SK-N-SH (cell line): ENCODE measurements around the gene FAM227B. TPM values are rescaled to one million over a fixed set of nuclear protein-coding genes. Genes with fewer than 3 reads are reported as not detected.

Experiments used
- CTCF ChIA-PET: fragments of 300-600, 350-600 bp; formaldehyde crosslinking; extraction: SDS; loops from one replicate; lab custom pipeline; 2021; lab: Yijun Ruan, JAX
- POLR2A ChIA-PET: fragments of 350-600 bp; sonication (Branson Sonifier 250); formaldehyde crosslinking; extraction: SDS; loops from one replicate; lab custom pipeline; 2020; ENCODE audit warnings: antibody characterized with exemption, inconsistent platforms; lab: Yijun Ruan, JAX
- DNase-seq: peaks from one replicate; pipeline ENCODE4 v3.0.0; 2012
- H2AFZ ChIP-seq: fragments of 200-600 bp; sonication (generic); 2 replicates; pipeline ENCODE4 v1.8.1; 2016; ENCODE audit warnings: antibody characterized with exemption, mild to moderate bottlenecking, low read depth
- H3F3A ChIP-seq: fragments of 200-600 bp; sonication (generic); replicated peaks from 2 replicates; pipeline ENCODE3; 2016; ENCODE audit warnings: antibody characterized with exemption, mild to moderate bottlenecking; ENCODE audit not compliant: insufficient read depth
- H3K27ac ChIP-seq, 2 experiments: fragments of 200-500 bp in 1 of 2; fragments of 200-600 bp in 1 of 2; sonication (Bioruptor generic) in 1 of 2; sonication (generic), shearing (Covaris generic) in 1 of 2; 2 replicates each; pipeline versions ENCODE4 v1.5.1 to v1.6.1; 2014 to 2016; ENCODE audit warnings: low read depth in 2 of 2, inconsistent platforms in 1 of 2, low read length in 1 of 2, mild to moderate bottlenecking in 1 of 2, mixed read lengths in 1 of 2
- H3K27me3 ChIP-seq: fragments of 200-600 bp; sonication (generic), shearing (Covaris generic); 2 replicates; pipeline ENCODE4 v1.6.1; 2016; ENCODE audit warnings: mixed run types; ENCODE audit not compliant: insufficient read depth
- H3K36me3 ChIP-seq, 2 experiments: fragments of 200-500 bp in 1 of 2; fragments of 200-600 bp in 1 of 2; sonication (Bioruptor generic) in 1 of 2; sonication (generic) in 1 of 2; replicated peaks in 1 of 2; 2 replicates each; pipeline versions ENCODE3 to v1.5.1; 2014 to 2016; ENCODE audit warnings: low read length in 1 of 2, mild to moderate bottlenecking in 1 of 2; ENCODE audit not compliant: insufficient read depth in 2 of 2, control insufficient read depth in 1 of 2
- H3K4me1 ChIP-seq, 2 experiments: fragments of 200-500 bp in 1 of 2; fragments of 200-600 bp in 1 of 2; sonication (Bioruptor generic) in 1 of 2; sonication (generic), shearing (Covaris generic) in 1 of 2; 2 replicates each; pipeline versions ENCODE4 v1.5.1 to v1.6.1; 2014 to 2016; ENCODE audit warnings: low read depth in 1 of 2, low read length in 1 of 2, mixed run types in 1 of 2; ENCODE audit not compliant: insufficient read depth in 2 of 2, control insufficient read depth in 1 of 2
- H3K4me2 ChIP-seq: fragments of 200-600 bp; sonication (generic), shearing (Covaris generic); 2 replicates; pipeline ENCODE4 v1.6.1; 2017; ENCODE audit warnings: mixed run types
- H3K4me3 ChIP-seq, 2 experiments: fragments of 200-500 bp in 1 of 2; fragments of 200-600 bp in 1 of 2; sonication (Bioruptor generic) in 1 of 2; sonication (generic), shearing (Covaris generic) in 1 of 2; 2 replicates each; pipeline versions ENCODE4 v1.5.1 to v1.8.1; 2014 to 2016; ENCODE audit warnings: low read depth in 2 of 2, inconsistent platforms in 1 of 2, low read length in 1 of 2, mild to moderate bottlenecking in 1 of 2, mixed read lengths in 1 of 2, moderate library complexity in 1 of 2
- H3K79me2 ChIP-seq: fragments of 200-600 bp; sonication (generic); 2 replicates; pipeline ENCODE4 v1.8.1; 2017; ENCODE audit warnings: mild to moderate bottlenecking; ENCODE audit not compliant: insufficient read depth
- H3K9ac ChIP-seq: fragments of 200-600 bp; sonication (generic); 2 replicates; pipeline ENCODE4 v1.6.1; 2017; ENCODE audit warnings: mixed run types
- H3K9me2 ChIP-seq: fragments of 200-600 bp; sonication (generic); 2 replicates; pipeline ENCODE4 v1.6.1; 2017; ENCODE audit warnings: mixed run types
- H3K9me3 ChIP-seq: fragments of 200-600 bp; sonication (generic); 2 replicates; pipeline ENCODE4 v1.6.1; 2017; ENCODE audit warnings: mixed run types, mild to moderate bottlenecking, moderate library complexity
- H4K20me1 ChIP-seq: fragments of 200-600 bp; sonication (generic); 2 replicates; pipeline ENCODE4 v1.6.1; 2017; ENCODE audit warnings: mild to moderate bottlenecking, mixed run types; ENCODE audit not compliant: insufficient read depth
- FOXM1 ChIP-seq: IDR thresholded peaks from 2 replicates; pipeline ENCODE4 v1.4.0; 2012; ENCODE audit warnings: low read depth, mild to moderate bottlenecking
- GABPA ChIP-seq: IDR thresholded peaks from 2 replicates; pipeline ENCODE4 v1.4.0; 2012; ENCODE audit warnings: low read depth, mild to moderate bottlenecking
- NFIC ChIP-seq: IDR thresholded peaks from 2 replicates; pipeline ENCODE4 v1.4.0; 2012; ENCODE audit warnings: borderline replicate concordance
- NRF1 ChIP-seq: IDR thresholded peaks from 2 replicates; pipeline ENCODE4 v1.6.1; 2012; ENCODE audit warnings: low read depth, mild to moderate bottlenecking, low read length
- POLR2AphosphoS5 ChIP-seq: IDR thresholded peaks from 2 replicates; pipeline ENCODE4 v1.6.1; 2012; ENCODE audit warnings: low read depth, low read length
- RAD21 ChIP-seq: IDR thresholded peaks from 2 replicates; pipeline ENCODE4 v1.6.1; 2012; ENCODE audit warnings: mild to moderate bottlenecking, low read length
- RCOR1 ChIP-seq: fragments of 150-350 bp; IDR thresholded peaks from 2 replicates; pipeline ENCODE4 v1.6.1; 2017; ENCODE audit warnings: antibody characterized with exemption, low read length
- RXRA ChIP-seq: IDR thresholded peaks from 2 replicates; pipeline ENCODE4 v1.4.0; 2012; ENCODE audit warnings: low read depth, mild to moderate bottlenecking, borderline replicate concordance
- SIN3A ChIP-seq: IDR thresholded peaks from 2 replicates; pipeline ENCODE4 v1.6.1; 2012; ENCODE audit warnings: low read depth, mild to moderate bottlenecking, low read length, moderate library complexity, borderline replicate concordance
- SMC3 ChIP-seq: IDR thresholded peaks from 2 replicates; pipeline ENCODE4 v1.6.1; 2012; ENCODE audit warnings: low read depth, low read length, improper control_type of control experiment
- TAF1 ChIP-seq: IDR thresholded peaks from 2 replicates; pipeline ENCODE4 v1.6.1; 2012; ENCODE audit warnings: low read depth, mild to moderate bottlenecking, low read length, moderate library complexity, borderline replicate concordance
- TCF12 ChIP-seq: IDR thresholded peaks from 2 replicates; pipeline ENCODE4 v1.4.0; 2012
- YY1 ChIP-seq: IDR thresholded peaks from 2 replicates; pipeline ENCODE4 v1.4.0; 2012; ENCODE audit warnings: low read depth, mild to moderate bottlenecking
- WGBS: methylation state at CpG from one replicate; pipeline ENCODE4 v1.1.6; 2017; ENCODE audit warnings: low lambda C conversion rate; 5-methylcytosine and 5-hydroxymethylcytosine counted together
- polyA plus RNA-seq, 3 experiments: library from polyadenylated mRNA; depleted of rRNA; stranded (reverse); fragments of >200 nt; gene quantifications; 2 replicates each; pipeline ENCODE4 v1.2.3, GENCODE V29; 2012
- TF ChIP-seq, protein P1 (sequence below): IDR thresholded peaks from 2 replicates; pipeline ENCODE4 v1.6.1; 2012; ENCODE audit warnings: mild to moderate bottlenecking, low read depth, low read length, moderate library complexity
- TF ChIP-seq, protein P2 (sequence below): fragments of 150-350 bp; IDR thresholded peaks from 2 replicates; pipeline ENCODE4 v1.6.1; 2016; ENCODE audit warnings: mild to moderate bottlenecking, low read depth, low read length
- TF ChIP-seq, protein P3 (sequence below): fragments of 200-600 bp; sonication (generic); IDR thresholded peaks from 2 replicates; pipeline ENCODE4 v1.6.1; 2017; ENCODE audit warnings: antibody characterized with exemption, mild to moderate bottlenecking, moderate library complexity
- TF ChIP-seq, protein P4 (sequence below): IDR thresholded peaks from 2 replicates; pipeline ENCODE4; 2012

The FAM227B gene
- polyA plus RNA-seq, 1 of the 3 experiments (the other 2 are of a cell fraction), result 4.4 TPM

DNA sequence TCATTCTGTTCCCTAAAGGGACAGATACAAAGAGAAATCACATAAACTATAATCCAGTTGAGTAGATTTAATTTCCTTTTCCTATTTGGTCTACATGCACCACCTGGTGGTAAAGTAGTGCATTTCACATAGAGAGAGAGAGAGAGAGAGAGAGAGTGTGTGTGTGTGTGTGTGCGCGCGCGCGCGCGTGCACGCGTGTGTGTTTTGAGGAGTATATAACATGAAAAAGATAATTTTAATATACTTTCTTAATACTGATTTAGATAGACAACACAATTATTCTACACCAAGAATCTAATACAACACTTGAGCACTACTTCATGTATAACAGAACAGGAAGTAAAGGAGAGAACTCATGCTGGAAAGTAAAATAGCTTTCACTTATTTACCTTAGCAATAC is 198.6 kb downstream of the FAM227B start (continued):
- TF ChIP-seq, protein P1, sequence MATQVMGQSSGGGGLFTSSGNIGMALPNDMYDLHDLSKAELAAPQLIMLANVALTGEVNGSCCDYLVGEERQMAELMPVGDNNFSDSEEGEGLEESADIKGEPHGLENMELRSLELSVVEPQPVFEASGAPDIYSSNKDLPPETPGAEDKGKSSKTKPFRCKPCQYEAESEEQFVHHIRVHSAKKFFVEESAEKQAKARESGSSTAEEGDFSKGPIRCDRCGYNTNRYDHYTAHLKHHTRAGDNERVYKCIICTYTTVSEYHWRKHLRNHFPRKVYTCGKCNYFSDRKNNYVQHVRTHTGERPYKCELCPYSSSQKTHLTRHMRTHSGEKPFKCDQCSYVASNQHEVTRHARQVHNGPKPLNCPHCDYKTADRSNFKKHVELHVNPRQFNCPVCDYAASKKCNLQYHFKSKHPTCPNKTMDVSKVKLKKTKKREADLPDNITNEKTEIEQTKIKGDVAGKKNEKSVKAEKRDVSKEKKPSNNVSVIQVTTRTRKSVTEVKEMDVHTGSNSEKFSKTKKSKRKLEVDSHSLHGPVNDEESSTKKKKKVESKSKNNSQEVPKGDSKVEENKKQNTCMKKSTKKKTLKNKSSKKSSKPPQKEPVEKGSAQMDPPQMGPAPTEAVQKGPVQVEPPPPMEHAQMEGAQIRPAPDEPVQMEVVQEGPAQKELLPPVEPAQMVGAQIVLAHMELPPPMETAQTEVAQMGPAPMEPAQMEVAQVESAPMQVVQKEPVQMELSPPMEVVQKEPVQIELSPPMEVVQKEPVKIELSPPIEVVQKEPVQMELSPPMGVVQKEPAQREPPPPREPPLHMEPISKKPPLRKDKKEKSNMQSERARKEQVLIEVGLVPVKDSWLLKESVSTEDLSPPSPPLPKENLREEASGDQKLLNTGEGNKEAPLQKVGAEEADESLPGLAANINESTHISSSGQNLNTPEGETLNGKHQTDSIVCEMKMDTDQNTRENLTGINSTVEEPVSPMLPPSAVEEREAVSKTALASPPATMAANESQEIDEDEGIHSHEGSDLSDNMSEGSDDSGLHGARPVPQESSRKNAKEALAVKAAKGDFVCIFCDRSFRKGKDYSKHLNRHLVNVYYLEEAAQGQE, result no peak
- TF ChIP-seq SMC3 (peak; percentile 72), RAD21 (peak; percentile 71)
- TF ChIP-seq, protein P2, sequence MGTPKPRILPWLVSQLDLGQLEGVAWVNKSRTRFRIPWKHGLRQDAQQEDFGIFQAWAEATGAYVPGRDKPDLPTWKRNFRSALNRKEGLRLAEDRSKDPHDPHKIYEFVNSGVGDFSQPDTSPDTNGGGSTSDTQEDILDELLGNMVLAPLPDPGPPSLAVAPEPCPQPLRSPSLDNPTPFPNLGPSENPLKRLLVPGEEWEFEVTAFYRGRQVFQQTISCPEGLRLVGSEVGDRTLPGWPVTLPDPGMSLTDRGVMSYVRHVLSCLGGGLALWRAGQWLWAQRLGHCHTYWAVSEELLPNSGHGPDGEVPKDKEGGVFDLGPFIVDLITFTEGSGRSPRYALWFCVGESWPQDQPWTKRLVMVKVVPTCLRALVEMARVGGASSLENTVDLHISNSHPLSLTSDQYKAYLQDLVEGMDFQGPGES, result no peak
- TF ChIP-seq, protein P3, sequence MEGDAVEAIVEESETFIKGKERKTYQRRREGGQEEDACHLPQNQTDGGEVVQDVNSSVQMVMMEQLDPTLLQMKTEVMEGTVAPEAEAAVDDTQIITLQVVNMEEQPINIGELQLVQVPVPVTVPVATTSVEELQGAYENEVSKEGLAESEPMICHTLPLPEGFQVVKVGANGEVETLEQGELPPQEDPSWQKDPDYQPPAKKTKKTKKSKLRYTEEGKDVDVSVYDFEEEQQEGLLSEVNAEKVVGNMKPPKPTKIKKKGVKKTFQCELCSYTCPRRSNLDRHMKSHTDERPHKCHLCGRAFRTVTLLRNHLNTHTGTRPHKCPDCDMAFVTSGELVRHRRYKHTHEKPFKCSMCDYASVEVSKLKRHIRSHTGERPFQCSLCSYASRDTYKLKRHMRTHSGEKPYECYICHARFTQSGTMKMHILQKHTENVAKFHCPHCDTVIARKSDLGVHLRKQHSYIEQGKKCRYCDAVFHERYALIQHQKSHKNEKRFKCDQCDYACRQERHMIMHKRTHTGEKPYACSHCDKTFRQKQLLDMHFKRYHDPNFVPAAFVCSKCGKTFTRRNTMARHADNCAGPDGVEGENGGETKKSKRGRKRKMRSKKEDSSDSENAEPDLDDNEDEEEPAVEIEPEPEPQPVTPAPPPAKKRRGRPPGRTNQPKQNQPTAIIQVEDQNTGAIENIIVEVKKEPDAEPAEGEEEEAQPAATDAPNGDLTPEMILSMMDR, result peak; percentile 92
- TF ChIP-seq, all 33 proteins: peak for 3

DNA sequence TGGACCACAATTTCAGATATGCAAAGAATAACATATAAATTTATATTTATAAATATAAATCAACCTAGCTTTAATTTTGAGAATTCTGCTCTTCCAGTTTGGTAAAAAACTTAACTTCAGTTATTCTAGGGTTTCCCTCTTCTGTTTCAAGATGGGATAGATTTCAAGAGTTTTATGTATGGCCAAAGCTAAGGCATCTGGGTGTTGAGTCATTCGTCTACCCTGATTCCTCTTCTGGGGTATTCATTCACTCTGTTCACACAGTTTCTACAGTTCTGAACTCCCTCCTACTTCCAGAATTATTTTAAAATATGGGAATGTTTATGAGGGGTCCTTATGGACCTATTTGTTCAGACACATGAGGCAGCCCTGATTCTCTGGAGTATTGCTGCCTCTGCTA is 201.8 kb downstream of the FAM227B start:
- H3F3A ChIP-seq, result peaks cover 9% of the 10 kb centered on the region
- no peak for TF ChIP-seq FOXM1
- TF ChIP-seq TAF1, result no peak
- no peak for TF ChIP-seq RCOR1
- TF ChIP-seq NFIC, result no peak
- no peak for TF ChIP-seq SIN3A
- TF ChIP-seq GABPA, result no peak
- TF ChIP-seq, protein P4, sequence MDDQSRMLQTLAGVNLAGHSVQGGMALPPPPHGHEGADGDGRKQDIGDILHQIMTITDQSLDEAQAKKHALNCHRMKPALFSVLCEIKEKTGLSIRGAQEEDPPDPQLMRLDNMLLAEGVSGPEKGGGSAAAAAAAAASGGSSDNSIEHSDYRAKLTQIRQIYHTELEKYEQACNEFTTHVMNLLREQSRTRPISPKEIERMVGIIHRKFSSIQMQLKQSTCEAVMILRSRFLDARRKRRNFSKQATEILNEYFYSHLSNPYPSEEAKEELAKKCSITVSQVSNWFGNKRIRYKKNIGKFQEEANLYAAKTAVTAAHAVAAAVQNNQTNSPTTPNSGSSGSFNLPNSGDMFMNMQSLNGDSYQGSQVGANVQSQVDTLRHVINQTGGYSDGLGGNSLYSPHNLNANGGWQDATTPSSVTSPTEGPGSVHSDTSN, result no peak
- no peak for TF ChIP-seq RXRA
- TF ChIP-seq YY1, result no peak
- no peak for TF ChIP-seq POLR2AphosphoS5
- no peak for TF ChIP-seq NRF1
- TF ChIP-seq, protein P1, result no peak
- TF ChIP-seq TCF12, result no peak
- no peaks in the 10 kb centered on the region for H3K9me3 ChIP-seq

More for the DNA sequence above, 201.8 kb downstream of the FAM227B start:
- Histone ChIP-seq H3K4me2 (no peak overlapping the region), H3K36me3 (no peaks in the 10 kb centered on the region), H3K27me3 (no peaks in the 10 kb centered on the region), H4K20me1 (no peaks in the 10 kb centered on the region), H2AFZ (no peak overlapping the region), H3K27ac (no peak overlapping the region), H3K9me2 (no peaks in the 10 kb centered on the region), H3K9ac (no peak overlapping the region), H3K4me1 (peaks cover 3 to 4% of the 10 kb centered on the region in 2 experiments; a peak in 2 of 4 replicates), H3K4me3 (no peak overlapping the region), H3K79me2 (no peaks in the 10 kb centered on the region)
- POLR2A ChIA-PET, result no interaction called here
- no peak for DNase-seq
- CTCF ChIA-PET, result interaction anchor here (2.0 to 2.9 kb wide), 2 partner anchors 183 to 585 kb away, joined by 7 to 8 read pairs; no protein-coding TSS in a partner anchor
- WGBS, result 90% methylated on average over 1 of the region's 1 CpG
